Adrenal gland (tissue), 12 donors: Measurements from ENCODE around the gene GPC6. TPM values are rescaled to one million over a fixed set of nuclear protein-coding genes. Genes with fewer than 3 reads are reported as not detected.
A peak's percentile ranks its signal among the peaks of the same experiment; 100 is the strongest.

Source experiments
- DNase-seq, 7 donors: peaks; one replicate each; pipeline ENCODE4 v3.0.0-alpha.2; 2019 to 2020
- H3K27ac ChIP-seq, 5 donors: fragments of 200-600 bp; sonication (generic) in 4 of 5; 1 replicate in 3 of 5; 2 replicates in 2 of 5; pipeline versions ENCODE4 v1.5.1 to v1.8.0; 2016 to 2020; ENCODE audit warnings: mild to moderate bottlenecking in 1 of 5
- H3K27me3 ChIP-seq: fragments of 200-600 bp; 2 replicates; pipeline ENCODE4 v1.8.0; 2021
- H3K36me3 ChIP-seq, 2 donors: fragments of 200-600 bp; replicated peaks in 1 of 2; 1 replicate in 1 of 2; 2 replicates in 1 of 2; pipeline versions ENCODE4 v1.5.1 to v1.8.0; 2018 to 2022
- H3K4me1 ChIP-seq, 2 donors: fragments of 200-600 bp; replicated peaks in 1 of 2; 1 replicate in 1 of 2; 2 replicates in 1 of 2; pipeline versions ENCODE4 v1.5.1 to v1.8.0; 2018 to 2021
- H3K4me3 ChIP-seq, 4 donors: fragments of 200-600 bp; sonication (generic) in 3 of 4; one replicate each; pipeline ENCODE4 v1.5.1; 2016 to 2018
- H3K9me3 ChIP-seq, 3 donors: fragments of 200-600 bp; sonication (generic) in 1 of 3; replicated peaks in 1 of 3; 1 replicate in 2 of 3; 2 replicates in 1 of 3; pipeline versions ENCODE4 v1.5.1 to v1.8.0; 2016 to 2021
- CTCF ChIP-seq, 6 experiments: fragments of 450-650 bp in 4 of 6; fragments of 200-600 bp in 2 of 6; sonication (generic) in 1 of 6; IDR thresholded peaks; 1 replicate in 5 of 6; 2 replicates in 1 of 6; pipeline versions ENCODE4 v1.5.1 to v1.8.0; 2016 to 2021; ENCODE audit warnings: antibody characterized with exemption in 6 of 6, mild to moderate bottlenecking in 2 of 6, moderate library complexity in 1 of 6
- POLR2A ChIP-seq, 2 donors: fragments of 450-650 bp; IDR thresholded peaks; one replicate each; pipeline ENCODE4 v1.6.1; 2017; ENCODE audit warnings: antibody characterized with exemption in 2 of 2, mild to moderate bottlenecking in 2 of 2, moderate library complexity in 1 of 2
- WGBS, 4 donors: extraction: QIAGEN DNeasy Blood & Tissue Kit in 2 of 4; methylation state at CpG; one replicate each; pipeline versions ENCODE4 v1.1.5 to v1.1.7; 2013 to 2017; 5-methylcytosine and 5-hydroxymethylcytosine counted together
- intact Hi-C, 2 donors: fragments of 100-400 bp; cut with DNase I; formaldehyde crosslinking; loops; one replicate each; pipeline versions ENCODE4 v1.14.1 to v1.15.0; 2022 to 2023
- polyA plus RNA-seq, 3 donors: library from polyadenylated mRNA; stranded (reverse); fragments of 200-250 nt in 2 of 3; fragments of 350-450 nt in 1 of 3; fragmentation: Illumina TruSeq in 1 of 3; extraction: RNeasy Lipid Tissue Mini Kit (QIAGEN cat#74804) in 1 of 3; gene quantifications; one replicate each; pipeline ENCODE4 v1.2.3, GENCODE V29; 2013 to 2014
- total RNA-seq, 9 donors: library from RNA; depleted of rRNA in 4 of 9; stranded (reverse); fragments of >200 nt in 4 of 9; fragments of 120-200 nt in 1 of 9; fragmentation: NEBNext Ultra II Directional in 1 of 9; extraction: Animal tissue kit (Norgen Biotek cat#: 25700) in 1 of 9; gene quantifications; one replicate each; pipeline versions ENCODE4 v1.1.0 to v1.2.4, GENCODE V29; 2013 to 2023
- donor health status: healthy with polysubstance abuse.
- donor health status: Bipolar disorder and iron deficiency.
- donor health status: DM: yes; HTN: yes; CAD: no.
- donor health status: DM: no; HTN: no; CAD: no.
- donor health status: DM: no; HTN: no; CAD: no.
- donor health status: DM: yes; HTN: yes; CAD: no.

GPC6 gene
- total and polyA plus RNA-seq, 12 donors: 0.37 to 62.3 (median 2.5) TPM

DNA sequence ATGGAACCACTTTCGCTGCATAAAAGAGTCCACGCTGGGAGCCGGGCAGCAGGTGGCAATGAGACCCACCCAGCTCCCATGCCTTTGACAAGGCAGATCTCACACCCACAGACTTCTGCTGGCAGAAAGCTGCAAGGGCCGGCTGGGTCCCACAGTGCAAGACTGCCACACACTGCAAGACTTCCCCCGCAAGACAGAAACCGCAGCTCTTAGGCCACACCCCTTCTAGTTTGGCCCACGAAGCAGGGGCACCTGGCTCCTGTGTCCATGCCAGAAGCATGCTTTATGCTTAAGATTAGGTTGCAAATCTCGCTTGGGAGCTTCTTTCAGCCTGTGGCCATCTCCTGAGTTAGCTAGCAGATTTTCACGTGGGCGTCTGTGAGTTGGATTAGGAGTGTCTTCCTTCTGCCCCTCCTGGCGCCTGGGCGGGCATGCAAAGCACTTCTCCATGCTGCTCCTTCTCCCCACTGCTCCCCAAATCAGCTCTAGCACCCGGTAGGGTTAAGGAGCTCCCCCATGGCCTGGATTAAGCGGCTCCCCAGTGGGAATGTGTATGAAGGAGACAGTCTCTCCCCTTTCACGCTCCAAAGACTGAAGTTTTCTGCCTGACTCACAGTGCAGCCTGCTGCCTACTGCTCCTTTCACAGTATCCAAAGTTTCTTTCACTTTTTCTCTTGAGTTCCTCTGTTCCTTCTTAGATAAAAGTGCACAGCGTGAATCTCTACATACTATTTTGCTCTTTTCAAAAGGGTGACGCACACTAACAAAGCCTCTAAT lies 17.7 kb downstream of the GPC6 start:
- no peaks in the 10 kb centered on the region for H3K36me3 ChIP-seq
- H3K9me3 ChIP-seq: peaks cover 0 to 2% (median 0%) of the 10 kb centered on the region in 3 donors
- TF ChIP-seq CTCF (IDR thresholded peaks at IDR 0.05) (no peak), POLR2A (IDR thresholded peaks at IDR 0.05) (no peak)
- peak overlapping the region in 3 of 4 donors; percentile 6 to 49 (median 40) for H3K4me3 ChIP-seq
- intact Hi-C loops: no loop called here
- peak in 5 of 7 donors; percentile 8 to 29 (median 28) for DNase-seq
- H3K4me1 ChIP-seq: no peaks in the 10 kb centered on the region
- H3K27me3 ChIP-seq: no peaks in the 10 kb centered on the region
- no peak overlapping the region for H3K27ac ChIP-seq
- 14 to 39% (median 35%) methylated on average over 16 to 17 of the region's 17 CpGs for WGBS, 4 donors

DNA sequence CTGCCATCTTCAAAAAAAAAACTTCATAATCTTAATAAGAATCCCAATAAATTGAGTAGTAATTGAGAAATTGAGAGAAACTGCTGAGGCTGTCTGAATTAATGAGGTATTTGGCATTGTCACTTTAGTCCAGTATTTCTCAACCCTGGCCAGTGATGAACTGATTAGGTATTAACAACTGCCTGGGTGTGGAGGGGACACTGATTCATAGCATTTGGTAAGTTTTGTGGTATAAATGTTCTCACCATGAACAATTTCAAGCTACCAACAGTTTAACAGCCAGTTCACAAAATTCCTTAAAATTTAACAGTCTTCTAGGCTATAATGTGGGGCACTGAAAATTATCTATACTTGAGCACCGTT lies 18.3 kb downstream of the GPC6 start:
- H3K9me3 ChIP-seq: no peaks in the 10 kb centered on the region
- no peak for DNase-seq
- H3K4me1 ChIP-seq: no peaks in the 10 kb centered on the region
- no peaks in the 10 kb centered on the region for H3K36me3 ChIP-seq
- no peak overlapping the region for H3K27ac ChIP-seq
- intact Hi-C loops: no loop called here
- 59 to 73% (median 68%) methylated on average over 1 of the region's 1 CpG for WGBS, 4 donors
- peak overlapping the region in 1 of 4 donors; percentile 49 for H3K4me3 ChIP-seq
- no peaks in the 10 kb centered on the region for H3K27me3 ChIP-seq
- TF ChIP-seq POLR2A (IDR thresholded peaks at IDR 0.05): no peak
- TF ChIP-seq CTCF (IDR thresholded peaks at IDR 0.05): no peak

DNA sequence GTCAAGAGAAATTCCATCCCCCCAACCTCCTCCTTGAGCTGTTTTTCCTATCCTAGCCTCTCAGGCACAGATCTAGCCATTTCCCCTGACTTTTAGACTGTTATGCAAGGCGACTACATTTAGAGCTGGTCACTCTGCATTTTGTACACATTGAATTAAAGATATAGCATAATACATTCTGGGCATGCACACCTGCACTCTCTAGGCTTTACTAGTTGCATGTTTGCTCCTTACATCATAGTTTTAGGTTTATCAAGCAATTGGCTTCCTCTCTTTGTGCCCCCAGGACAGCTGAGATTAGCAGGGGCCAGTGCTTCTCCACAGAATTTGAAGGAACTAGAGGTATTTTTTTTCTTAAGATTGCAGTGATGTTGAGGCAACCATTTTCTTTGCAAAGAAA lies 19.5 kb downstream of the GPC6 start:
- Histone ChIP-seq H3K27ac (no peak overlapping the region), H3K9me3 (no peaks in the 10 kb centered on the region), H3K4me3 (no peak overlapping the region), H3K27me3 (no peaks in the 10 kb centered on the region), H3K36me3 (no peaks in the 10 kb centered on the region), H3K4me1 (no peaks in the 10 kb centered on the region)
- TF ChIP-seq POLR2A (IDR thresholded peaks at IDR 0.05) (no peak), CTCF (IDR thresholded peaks at IDR 0.05) (no peak)
- no peak for DNase-seq
- WGBS, 4 donors: 83 to 95% (median 89%) methylated on average over 1 of the region's 1 CpG
- intact Hi-C loops: no loop called here

DNA sequence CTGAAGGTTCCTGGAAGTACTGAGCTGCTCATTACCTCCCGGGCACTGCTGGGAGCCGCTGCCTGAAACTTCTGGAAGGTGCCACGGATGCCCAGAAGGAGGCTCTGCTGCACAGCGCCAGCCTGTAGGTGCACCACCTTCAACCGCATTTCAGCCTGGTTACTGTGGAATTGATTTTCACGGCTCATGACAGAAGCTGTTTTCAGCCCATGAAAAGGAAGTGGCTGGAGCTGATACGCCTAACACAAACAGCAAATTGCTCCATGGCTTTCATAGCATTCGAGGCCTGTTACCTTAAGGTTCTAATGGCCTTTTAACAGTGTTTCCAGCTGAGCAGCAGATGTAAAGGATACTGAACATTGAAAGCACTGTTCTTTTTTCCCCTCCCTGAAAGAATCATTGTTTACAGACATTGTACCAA lies 22.0 kb downstream of the GPC6 start:
- H3K9me3 ChIP-seq: no peaks in the 10 kb centered on the region
- no peaks in the 10 kb centered on the region for H3K36me3 ChIP-seq
- DNase-seq: peak in 1 of 7 donors; percentile 72
- intact Hi-C loops: no loop called here
- no peak overlapping the region for H3K4me3 ChIP-seq
- H3K4me1 ChIP-seq: no peaks in the 10 kb centered on the region
- H3K27me3 ChIP-seq: no peaks in the 10 kb centered on the region
- 72 to 81% (median 76%) methylated on average over 7 to 8 of the region's 8 CpGs for WGBS, 4 donors
- no peak overlapping the region for H3K27ac ChIP-seq
- peak in 1 of 6 experiments; percentile 25 for TF ChIP-seq CTCF (IDR thresholded peaks at IDR 0.05)
- TF ChIP-seq POLR2A (IDR thresholded peaks at IDR 0.05): no peak
